Stimulated activated CD8-positive, alpha-beta memory T cell treated with anti-CD3 and anti-CD28 coated beads, Interleukin-7, amount 100 ng/mL, for 4 hours (primary cell): Measurements from ENCODE around the gene SUGCT.

Experiments
- DNase-seq, 2 donors: peaks; one replicate each; pipeline ENCODE4 v3.0.0-alpha.2; 2020; ENCODE audit warnings: low read depth in 2 of 2

Gene SUGCT

DNA sequence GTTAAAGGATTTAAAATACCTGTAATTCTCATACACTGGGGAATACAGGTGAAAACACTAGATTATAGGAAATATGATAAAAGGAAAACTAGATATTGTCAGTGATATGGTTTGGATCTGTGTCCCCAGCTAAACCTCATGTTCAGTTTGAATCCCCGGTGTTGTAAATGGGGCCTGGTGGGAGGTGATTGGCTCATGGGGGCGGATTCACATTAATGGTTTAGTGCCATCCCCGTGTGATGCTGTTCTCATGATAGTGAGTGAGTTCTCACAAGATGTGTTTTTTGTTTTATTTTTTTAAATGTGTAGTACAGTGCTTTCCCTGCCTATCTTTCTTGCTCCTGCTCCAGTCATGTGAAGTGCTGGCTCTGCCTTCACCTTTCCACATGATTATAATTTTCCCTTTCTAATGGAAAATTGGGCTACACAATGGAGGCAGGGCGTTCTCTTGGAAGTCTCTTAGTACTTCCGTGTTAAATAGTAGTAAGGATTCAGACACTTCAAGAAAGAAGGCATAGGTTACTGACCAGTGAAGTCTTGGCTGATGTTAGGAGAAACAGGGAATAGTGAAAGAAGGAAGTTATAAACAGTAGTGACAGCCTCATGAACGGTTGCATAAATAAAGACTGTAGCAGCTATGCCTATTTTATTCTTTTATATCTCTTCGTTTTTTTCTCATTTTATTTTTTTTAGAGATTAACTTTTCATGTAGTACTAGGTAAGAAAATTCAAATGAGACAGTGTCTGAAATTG is 386.4 kb downstream of the SUGCT start:
- no peak for DNase-seq

DNA sequence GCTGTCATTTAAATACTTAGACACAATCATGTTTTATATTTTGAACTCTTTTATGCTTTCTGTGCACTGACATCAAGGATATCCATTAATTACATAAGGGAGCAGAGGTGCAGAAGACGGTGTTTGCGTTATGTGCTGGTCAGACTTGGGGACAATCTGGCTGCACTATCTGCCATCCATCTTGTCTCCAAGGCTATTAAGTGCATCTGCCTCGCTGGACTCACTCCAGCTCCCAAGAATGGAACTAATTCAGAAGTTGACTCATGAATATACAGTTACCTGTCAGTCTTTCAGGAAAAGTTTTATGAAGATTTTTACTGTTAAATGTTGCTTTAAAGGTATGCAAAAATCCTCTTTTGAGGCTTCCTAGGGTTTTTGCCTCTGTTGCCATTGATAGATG is 391.0 kb downstream of the SUGCT start:
- no peak for DNase-seq

DNA sequence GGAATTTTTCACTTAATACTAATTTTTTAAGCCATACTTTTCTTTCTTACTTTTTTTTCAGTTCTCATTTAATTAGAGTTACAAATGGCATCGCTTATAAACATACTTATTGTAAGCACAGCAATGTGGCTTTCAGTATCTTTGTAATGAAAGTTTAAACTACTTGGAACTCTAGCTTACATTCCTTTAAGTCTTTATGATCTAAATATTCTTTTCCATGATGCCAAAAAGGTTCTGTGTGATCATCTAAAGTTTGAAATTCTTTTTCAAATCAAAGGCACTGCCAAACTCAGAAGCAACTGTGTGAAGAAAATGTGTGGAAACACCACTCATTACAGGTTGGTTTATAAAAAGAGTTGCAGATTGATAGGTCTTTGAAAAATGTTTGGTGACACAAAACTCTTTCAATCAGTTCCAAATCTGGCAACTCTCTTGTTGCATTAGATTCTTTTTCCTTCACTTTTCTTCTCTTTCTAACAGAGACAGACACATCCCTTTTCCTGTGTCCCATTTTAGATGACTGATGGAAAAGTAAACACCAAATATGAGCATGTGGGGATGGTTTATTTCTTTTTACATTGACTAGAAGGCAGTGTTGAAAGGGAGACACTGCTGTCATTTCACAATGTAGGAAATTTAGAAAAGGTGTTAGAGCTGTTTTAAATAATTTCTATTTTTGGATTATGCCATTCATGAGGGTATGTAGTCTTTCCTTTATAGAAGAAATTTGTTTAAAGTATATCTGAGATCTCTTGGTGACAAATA is 392.3 kb downstream of the SUGCT start:
- DNase-seq, result no peak

DNA sequence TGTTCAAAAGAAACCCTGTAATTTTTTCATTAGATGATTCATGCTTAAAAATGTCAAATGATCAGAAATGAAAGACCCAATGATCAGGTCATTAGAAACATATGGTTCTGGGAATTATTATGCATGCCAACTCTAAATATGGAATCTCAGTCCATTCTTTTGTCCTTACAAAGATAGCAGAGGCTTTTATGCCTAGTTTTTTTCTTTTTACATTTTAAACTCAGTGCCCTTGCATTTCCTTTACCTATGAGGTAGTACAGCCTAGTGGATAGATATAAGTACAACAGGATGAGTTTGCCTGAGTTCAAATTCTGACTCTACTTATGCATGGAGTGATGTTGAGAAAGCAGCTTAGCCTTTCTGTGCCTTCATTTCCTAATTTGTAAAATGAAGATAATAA is 392.9 kb downstream of the SUGCT start:
- DNase-seq, result no peak

DNA sequence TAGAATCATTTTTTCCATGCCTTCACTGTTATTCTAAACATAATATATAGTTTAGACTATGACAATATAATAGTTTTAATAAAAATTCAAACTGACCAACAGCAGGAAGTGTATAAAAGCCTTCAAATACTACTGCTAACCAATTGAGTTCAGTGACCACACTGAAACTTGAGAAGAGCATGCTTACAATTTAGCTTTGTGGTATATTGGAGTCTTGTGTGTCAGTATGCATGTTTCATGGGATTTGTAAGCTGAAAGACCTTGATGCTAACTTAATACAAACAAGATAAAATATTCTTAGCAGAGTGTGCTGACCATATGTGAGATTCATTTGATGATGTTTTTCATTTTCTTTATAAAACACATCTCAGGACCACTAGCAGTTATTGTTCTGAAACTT is 395.5 kb downstream of the SUGCT start:
- DNase-seq, result no peak

DNA sequence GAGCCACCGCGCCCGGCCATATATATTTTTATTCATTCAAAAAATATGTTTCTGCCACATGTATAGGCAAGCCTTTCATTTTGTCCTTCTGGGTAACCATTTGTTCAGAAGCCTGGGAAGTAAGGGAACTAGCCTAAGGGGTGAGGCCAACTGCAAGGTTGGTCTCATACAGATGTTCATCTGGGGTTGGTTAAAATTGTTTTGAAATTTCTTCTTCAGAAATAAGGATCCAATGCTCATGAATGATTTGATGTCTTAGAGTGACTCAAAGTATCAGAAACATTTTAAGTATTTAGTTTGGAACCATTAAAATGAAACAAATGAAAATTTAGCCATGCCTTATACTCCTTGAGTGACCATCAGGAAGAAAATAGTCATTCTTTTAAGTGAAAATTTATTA is 397.2 kb downstream of the SUGCT start:
- no peak for DNase-seq

DNA sequence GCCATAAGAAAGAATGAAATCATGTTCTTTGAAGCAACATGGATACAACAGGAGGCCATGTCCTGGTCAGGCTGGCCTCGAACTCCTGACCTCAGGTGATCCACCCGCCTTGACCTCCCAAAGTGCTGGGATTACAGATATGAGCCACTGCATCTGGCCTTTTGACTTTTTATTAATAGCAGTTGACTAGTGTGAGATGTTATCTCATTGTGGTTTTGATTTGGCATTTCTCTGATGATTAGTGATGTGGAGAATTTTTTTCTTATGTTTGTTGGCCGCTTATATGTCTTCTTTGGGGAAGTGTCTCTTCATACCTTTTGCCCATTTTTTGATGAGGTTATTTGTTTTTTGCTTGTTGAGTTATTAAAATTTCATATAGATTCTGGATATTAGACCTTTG is 400.9 kb downstream of the SUGCT start:
- DNase-seq, result no peak

DNA sequence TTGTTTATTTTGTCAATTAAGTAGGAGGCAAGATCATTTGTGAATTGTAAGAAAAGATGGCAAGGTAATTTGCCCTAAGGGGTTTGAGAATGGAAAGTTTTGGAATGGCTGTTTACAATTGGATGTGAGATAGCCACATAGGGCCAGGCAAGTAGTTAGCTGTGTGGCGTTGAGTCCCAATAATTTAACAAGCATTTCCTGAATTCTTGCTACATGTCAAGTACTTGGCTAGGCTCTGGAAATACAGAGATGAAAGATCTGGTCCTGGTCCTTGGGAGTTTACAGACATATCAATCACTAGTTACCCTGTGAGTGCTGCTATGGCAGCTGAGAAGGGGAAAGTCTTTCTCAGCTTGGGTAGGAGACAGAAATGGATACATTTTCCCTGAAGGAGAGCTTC is 401.6 kb downstream of the SUGCT start:
- no peak for DNase-seq

DNA sequence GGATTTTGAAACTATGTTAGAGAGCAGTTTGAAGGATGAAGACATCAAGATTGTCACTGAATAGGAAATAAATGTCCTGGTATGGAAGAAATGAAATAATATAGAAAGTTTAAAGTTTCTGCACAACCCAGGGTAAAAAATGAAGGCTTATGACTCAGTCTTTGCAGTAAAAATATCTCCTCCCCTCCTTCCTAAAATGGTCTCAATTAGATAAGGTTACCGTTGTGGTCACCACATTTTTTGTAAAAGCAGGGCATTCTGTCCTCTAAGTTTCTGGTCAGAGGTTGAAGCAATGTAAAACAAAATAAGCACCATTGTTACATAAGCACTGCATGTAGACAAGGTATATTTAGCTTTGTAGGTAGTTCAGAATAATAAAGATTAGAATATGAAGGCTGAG is 403.5 kb downstream of the SUGCT start:
- no peak for DNase-seq

DNA sequence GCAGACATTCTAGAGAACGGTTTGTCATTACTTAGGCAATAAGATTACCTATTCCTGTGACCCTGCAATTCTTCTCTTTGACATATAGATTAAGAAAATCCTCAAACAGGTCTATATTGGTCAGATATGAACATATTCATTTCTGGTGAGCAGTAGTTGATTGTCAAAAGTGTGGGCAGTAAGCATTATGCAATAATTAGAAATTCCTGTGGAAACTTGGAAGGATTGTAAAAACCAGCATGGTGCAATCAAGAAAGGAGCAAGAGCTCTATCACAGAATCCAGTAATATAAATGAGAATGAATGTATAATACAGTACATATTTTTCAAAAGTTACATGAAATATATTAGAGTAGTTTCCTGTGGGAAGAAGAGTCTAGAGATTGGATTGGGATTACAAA is 406.5 kb downstream of the SUGCT start:
- no peak for DNase-seq

DNA sequence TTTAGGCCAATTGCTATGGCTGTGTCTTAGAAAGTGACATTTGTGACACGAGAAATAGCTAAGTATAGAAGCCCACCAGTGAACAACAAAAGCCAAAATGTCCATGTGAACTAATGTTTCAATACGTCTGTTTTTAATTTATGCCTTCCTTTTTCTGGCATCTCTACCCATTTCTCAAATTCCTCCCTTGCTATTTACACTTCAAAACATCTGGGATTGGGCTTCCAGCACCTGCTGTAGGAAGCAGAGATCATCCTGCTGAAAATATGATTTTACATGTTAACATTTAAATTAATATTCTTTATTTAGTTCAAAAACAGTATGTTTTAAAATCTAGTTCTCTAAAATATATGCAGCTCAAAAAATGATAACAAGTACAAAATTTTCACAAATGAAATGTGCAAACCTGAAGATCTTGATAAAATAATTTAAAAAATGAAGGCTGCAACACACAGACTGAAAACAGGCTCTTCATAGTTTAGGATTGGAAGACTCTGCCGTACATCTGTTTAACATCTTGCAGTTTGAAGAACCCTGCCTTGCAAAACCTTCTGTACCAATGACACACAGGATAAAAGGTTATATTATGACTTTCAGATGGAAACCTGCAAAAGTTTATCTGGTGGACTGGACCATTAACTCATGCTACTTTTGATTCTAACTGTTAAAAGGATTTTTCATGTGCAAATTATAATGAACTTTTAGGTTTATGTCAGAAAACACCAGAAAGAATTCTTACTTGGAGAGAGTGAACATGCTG is 408.4 kb downstream of the SUGCT start:
- no peak for DNase-seq

DNA sequence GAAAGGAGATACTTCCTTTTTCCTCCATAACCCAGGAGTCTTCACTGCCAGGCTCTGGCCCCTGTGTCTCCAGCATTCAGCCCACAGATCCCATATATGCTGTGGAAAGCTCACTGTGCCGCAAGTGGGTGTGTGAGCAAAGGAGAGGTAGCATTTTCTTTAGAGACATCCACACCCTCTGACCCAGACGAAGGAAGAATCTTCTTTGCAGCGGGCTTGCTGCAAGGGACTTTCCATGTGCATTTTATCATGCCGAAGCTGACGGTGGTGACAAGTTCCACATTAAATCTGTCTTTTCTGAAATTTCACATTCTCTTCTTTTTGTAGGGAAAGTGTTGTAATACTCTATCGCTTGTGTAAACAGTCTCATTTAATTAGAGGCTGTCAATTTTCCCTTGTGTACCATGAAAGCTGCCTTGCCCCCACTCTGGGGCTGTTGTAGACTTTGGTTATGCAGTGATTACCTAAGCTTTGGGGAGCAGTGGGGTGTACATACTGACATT is 409.5 kb downstream of the SUGCT start:
- DNase-seq, result no peak

DNA sequence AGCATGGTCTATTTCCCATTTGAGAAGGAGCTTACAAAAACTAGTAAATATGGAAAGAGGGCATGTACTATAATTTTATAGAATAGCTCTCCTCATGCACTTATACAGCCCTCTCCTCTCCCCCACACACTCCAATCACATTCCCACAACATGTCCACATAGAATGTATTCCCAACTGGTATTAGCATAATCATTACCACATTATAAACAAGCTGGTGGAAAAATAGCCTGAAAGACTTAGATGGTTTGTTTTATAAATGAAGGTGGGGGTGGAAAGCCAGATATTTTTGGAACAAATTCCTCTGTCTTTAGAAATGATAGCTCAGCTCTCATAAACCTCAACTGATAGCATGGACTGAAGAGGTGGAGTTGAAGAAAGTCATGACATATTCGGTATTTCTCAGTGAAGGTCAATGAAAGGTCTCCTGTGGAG is 410.1 kb downstream of the SUGCT start:
- no peak for DNase-seq

DNA sequence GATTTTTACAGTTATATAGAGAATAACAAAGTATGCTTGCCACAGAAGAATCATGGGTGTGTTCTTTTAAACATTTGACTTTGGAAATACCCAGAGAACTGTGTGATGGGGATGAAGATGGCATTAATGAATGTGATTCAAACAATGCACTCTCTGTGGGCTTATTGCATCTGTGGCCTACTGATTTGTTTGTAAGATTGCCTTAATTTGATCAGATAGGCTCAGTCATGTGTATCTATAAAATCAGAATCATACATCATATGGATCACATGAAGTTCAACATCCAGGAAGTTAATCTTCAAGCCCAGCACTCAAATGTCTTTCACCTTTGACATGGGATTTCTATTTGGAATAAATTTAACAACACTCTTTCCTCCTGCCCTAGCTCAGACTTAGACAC is 410.9 kb downstream of the SUGCT start:
- DNase-seq, result no peak

DNA sequence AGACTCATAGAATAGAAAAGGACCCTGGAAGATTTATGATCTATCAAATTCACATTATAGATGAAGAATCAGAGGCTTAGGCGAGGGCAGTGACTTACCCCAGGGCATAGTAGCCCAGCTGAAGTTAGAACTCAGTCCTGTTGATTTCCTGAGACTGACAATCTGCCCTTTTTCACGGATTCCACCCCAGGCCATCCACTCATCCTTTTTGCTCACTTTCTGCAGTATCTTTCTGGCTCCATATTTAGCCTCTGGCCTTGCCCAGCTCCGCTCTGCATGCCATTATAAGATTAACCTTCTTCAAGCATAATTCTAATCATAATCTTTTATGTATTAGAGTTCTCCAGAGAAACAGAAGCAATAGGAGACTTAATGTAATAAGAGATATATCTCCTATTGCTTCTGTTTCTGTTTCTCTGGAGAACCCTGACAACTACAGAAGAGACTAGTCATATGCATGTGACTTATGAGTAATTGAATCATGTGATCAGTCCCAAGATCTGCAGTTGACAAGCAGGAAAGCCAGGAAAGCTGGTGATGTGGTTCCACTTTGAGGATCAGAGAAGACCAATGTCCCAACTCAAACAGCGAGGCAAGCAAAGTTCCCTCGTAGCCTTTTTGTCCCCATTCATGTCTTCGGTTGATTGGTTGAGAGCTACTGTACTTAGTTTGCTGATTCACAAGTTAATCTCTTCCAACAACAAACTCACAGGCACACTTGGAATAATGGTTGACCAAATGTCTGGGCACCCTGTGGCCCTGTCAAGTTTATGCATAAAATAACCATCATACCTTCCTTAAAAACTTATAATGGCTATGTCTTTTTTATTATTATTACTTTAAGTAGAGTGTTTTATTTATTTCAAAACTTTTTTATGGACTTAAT is 412.1 kb downstream of the SUGCT start:
- DNase-seq, result no peak

DNA sequence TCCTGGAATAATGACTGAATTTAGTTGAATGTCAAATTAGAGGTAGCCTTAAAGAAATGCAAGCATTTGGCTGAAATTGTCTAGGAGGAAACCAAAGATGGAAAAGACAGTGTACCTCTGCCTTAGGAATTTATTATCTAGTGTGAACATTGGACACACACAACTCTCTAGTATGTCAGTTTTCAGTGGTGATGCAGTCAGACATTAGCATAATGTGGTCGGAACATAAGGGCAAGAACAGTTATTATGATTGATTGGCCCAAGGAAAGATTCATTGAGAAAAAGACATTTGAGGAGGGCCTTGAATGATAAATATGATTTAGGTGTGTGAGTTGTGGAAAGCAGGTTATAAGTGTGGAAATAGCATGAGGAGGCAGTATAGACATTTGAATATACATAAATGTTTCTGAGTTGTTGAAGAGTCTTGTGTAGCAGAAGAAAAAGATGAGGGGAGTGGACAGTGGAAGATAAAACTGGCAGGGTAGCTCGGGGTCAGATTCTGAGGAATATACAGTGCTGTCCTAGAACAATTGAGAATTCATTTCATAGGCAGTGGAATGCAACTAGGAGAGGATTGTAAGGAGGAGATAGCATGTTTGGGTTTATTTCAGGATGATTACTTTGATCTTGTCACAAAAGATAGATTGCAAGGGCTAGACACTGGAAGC is 414.7 kb downstream of the SUGCT start:
- no peak for DNase-seq

DNA sequence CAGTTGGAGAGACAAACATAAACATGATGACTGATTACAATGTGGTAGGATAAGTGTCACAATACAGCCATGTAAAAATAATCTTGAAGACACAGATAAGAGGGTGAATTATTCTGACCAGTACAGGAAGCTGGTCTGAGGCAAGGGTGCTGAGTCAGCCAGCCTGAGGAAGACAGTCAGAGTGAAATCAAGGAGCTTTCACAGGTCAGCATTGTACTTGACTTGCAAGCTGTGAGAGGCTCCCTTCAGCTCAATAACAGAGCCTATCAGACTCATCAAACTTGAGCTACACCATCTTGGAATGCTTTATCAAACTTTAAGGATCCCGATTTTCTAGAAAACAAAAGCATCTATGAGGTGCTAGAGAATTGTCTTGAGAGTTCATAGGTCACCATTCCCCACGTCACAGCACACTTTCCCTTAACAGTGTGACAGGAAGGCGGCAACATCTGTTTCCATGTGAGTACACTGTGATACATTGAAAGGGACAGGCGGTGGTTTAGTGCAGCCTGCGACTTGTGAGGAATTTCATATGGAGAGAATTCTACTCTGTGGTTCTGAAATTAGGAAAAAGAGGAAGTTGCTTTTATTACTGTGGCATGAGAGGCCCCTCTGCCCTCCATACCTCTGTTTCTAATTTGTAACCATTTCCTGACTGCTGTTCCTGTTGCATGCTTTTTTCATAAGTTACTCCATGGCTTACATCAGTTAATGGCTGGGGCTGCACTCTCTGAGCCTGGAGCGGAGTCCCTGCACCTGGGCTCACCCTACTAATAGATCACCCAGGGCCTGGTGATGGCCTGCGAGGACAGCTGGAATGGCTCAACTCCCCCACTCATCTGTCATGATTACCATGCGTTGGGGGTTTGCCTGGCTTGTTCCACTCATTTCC is 417.1 kb downstream of the SUGCT start:
- no peak for DNase-seq

DNA sequence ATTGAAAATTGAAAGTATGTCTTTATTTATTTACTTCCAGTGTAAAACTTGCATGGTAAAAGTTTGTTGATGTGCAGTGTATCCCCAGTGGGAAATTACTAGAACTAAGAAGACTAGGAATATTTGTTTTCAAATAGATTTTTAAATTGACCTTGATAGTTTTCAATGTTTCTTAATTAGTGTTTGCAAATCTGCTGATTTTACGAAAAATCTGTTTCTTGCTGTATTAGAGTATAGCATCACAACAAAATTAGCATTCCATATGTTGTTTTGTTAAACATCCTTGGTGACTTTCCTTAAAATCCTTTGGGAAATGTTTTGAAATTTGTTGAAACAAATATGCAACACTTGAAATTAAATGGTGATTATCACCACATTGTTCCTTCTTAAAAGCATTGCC is 425.9 kb downstream of the SUGCT start:
- DNase-seq, result no peak

DNA sequence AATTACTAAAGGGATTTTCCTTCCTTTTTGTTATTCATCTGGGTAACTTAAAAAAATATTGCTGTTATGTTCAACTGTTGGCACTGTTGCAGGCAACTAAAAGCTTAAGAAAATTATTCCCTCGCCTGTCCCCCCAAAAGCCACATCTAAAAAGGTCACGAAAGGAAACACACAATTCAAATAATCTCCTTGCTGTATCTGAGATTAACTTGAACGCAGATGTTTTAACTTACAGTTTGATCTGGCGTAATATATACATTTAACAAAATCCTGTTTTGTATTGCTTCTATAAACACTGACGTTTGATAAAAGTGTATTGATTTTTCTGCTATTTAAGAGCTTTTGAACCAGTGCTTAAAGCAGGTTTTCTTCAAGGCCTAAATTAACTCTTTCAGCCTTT is 432.1 kb downstream of the SUGCT start:
- no peak for DNase-seq

DNA sequence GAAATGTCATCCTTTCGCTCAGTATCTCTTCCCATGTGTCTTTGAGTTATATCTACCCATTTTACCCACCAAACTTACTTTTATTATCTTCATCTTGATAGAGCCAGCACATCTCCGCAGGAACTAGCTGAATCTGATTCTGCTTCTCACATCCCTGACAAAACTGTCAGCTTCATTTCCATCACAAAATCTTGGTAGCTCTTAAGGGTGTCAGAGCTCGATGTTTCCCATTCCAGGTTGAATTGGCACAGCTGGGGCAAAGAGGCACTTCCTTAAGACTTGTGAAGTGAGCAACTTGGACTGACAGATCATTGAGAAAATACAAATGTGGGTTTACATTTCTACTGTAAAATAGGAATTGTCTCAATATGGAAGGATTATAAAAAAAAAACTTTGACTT is 434.5 kb downstream of the SUGCT start:
- no peak for DNase-seq
